SK-N-MC (cell line): Measurements from ENCODE around the gene BMF.
"Not testable (repeated sequence)": the region's sequence is repeated elsewhere in the genome, so short reads cannot be mapped to it uniquely, and the experiment has no call there.

Source experiments
- DNase-seq: peaks from one replicate; pipeline ENCODE4 v3.0.0-alpha.2; 2011; ENCODE audit warnings: low read depth, low spot score
- H3K27ac ChIP-seq: fragments of 200-600 bp; sonication (generic); 2 replicates; pipeline ENCODE4 v1.5.1; 2016; ENCODE audit warnings: mixed run types
- H3K36me3 ChIP-seq: fragments of 200-600 bp; sonication (generic); 2 replicates; pipeline ENCODE4 v1.6.1; 2017; ENCODE audit warnings: antibody characterized with exemption, low read length, mixed read lengths; ENCODE audit not compliant: insufficient read depth
- H3K4me3 ChIP-seq: fragments of 200-600 bp; sonication (generic); 2 replicates; pipeline ENCODE4 v1.5.1; 2016
- H3K9ac ChIP-seq: fragments of 200-600 bp; sonication (generic); 2 replicates; pipeline ENCODE4 v1.8.0; 2017; ENCODE audit warnings: mixed run types, mixed read lengths; ENCODE audit not compliant: insufficient read length
- H3K9me3 ChIP-seq: fragments of 200-600 bp; sonication (generic); 2 replicates; pipeline ENCODE4 v1.6.1; 2017; ENCODE audit warnings: low read depth, mild to moderate bottlenecking, antibody characterized with exemption, low read length, moderate library complexity, mixed read lengths
- EZH2 ChIP-seq: fragments of 200-600 bp; sonication (generic); IDR thresholded peaks from one replicate; pipeline ENCODE4 v1.6.1; 2017; ENCODE audit warnings: antibody characterized with exemption
- FOXP2 ChIP-seq: optimal IDR thresholded peaks from 2 replicates; pipeline ENCODE3; 2011; ENCODE audit warnings: mild to moderate bottlenecking, moderate library complexity; ENCODE audit not compliant: insufficient read depth; ENCODE audit errors: extremely low read length, control extremely low read depth
- POLR2AphosphoS5 ChIP-seq: IDR thresholded peaks from 2 replicates; pipeline ENCODE4 v1.6.1; 2012; ENCODE audit warnings: mild to moderate bottlenecking, low read depth, low read length, borderline replicate concordance

The BMF gene

GRCh38 chr15:40146037-40146436 is 37.4 kb upstream of the BMF start:
- DNase-seq, result no peak
- H3K4me3 ChIP-seq, result no peak overlapping the region
- no peaks in the 10 kb centered on the region for H3K36me3 ChIP-seq
- TF ChIP-seq FOXP2 (no peak), POLR2AphosphoS5 (no peak), EZH2 (no peak)
- no peak overlapping the region for H3K27ac ChIP-seq
- no peak overlapping the region for H3K9ac ChIP-seq
- no peaks in the 10 kb centered on the region for H3K9me3 ChIP-seq

- H3K36me3 ChIP-seq, result no peaks in the 10 kb centered on the region
- no peak overlapping the region for H3K9ac ChIP-seq
- H3K27ac ChIP-seq, result no peak overlapping the region
- no peak overlapping the region for H3K4me3 ChIP-seq
- no peaks in the 10 kb centered on the region for H3K9me3 ChIP-seq
- TF ChIP-seq EZH2 (no peak), POLR2AphosphoS5 (no peak)
- no peak for DNase-seq
Observed at GRCh38 chr15:40142428-40142827, 33.7 kb upstream of the BMF start.

- not testable (repeated sequence) for H3K9me3 ChIP-seq, H3K9ac ChIP-seq, H3K27ac ChIP-seq, DNase-seq, H3K36me3 ChIP-seq, H3K4me3 ChIP-seq
Observed at GRCh38 chr15:40138201-40138570, 29.5 kb upstream of the BMF start.

- Histone ChIP-seq H3K9me3 (no peaks in the 10 kb centered on the region), H3K4me3 (no peak overlapping the region), H3K27ac (no peak overlapping the region), H3K9ac (no peak overlapping the region), H3K36me3 (no peaks in the 10 kb centered on the region)
- no peak for TF ChIP-seq POLR2AphosphoS5
- TF ChIP-seq EZH2, result no peak
- no peak for TF ChIP-seq FOXP2
- DNase-seq, result no peak
Observed at GRCh38 chr15:40137303-40138200, 28.9 kb upstream of the BMF start.

- no peaks in the 10 kb centered on the region for H3K36me3 ChIP-seq
- H3K27ac ChIP-seq, result no peak overlapping the region
- H3K4me3 ChIP-seq, result no peak overlapping the region
- no peak for DNase-seq
- H3K9me3 ChIP-seq, result no peaks in the 10 kb centered on the region
- no peak overlapping the region for H3K9ac ChIP-seq
- TF ChIP-seq POLR2AphosphoS5 (no peak), EZH2 (no peak), FOXP2 (no peak)
Observed at GRCh38 chr15:40136470-40137302, 28.0 kb upstream of the BMF start.

- not testable (repeated sequence) for H3K9ac ChIP-seq, H3K27ac ChIP-seq, H3K36me3 ChIP-seq, DNase-seq, H3K4me3 ChIP-seq, H3K9me3 ChIP-seq
Observed at GRCh38 chr15:40135846-40136450, 27.3 kb upstream of the BMF start.

- H3K36me3 ChIP-seq, result no peaks in the 10 kb centered on the region
- no peaks in the 10 kb centered on the region for H3K9me3 ChIP-seq
- H3K4me3 ChIP-seq, result no peak overlapping the region
- DNase-seq, result no peak
- no peak for TF ChIP-seq FOXP2
- no peak for TF ChIP-seq POLR2AphosphoS5
- no peak for TF ChIP-seq EZH2
- no peak overlapping the region for H3K27ac ChIP-seq
- no peak overlapping the region for H3K9ac ChIP-seq
Observed at GRCh38 chr15:40134885-40135284, 26.2 kb upstream of the BMF start.

- Histone ChIP-seq H3K4me3 (no peak overlapping the region), H3K9ac (no peak overlapping the region), H3K27ac (no peak overlapping the region), H3K36me3 (no peaks in the 10 kb centered on the region), H3K9me3 (no peaks in the 10 kb centered on the region)
- no peak for DNase-seq
- TF ChIP-seq EZH2, result no peak
- no peak for TF ChIP-seq POLR2AphosphoS5
- no peak for TF ChIP-seq FOXP2
Observed at GRCh38 chr15:40133544-40133943, 24.9 kb upstream of the BMF start.
